Stimulated activated CD4-positive, alpha-beta T cell treated with anti-CD3 and anti-CD28 coated beads, TNF-alpha, amount 100 ng/mL, for 48 hours (primary cell): Measurements from ENCODE around the gene AOX1.
"Not testable (repeated sequence)": the region's sequence is repeated elsewhere in the genome, so short reads cannot be mapped to it uniquely, and the experiment has no call there.

Experiments used
- DNase-seq, 3 donors: peaks; one replicate each; pipeline ENCODE4 v3.0.0-alpha.2; 2020; ENCODE audit warnings: low read depth in 3 of 3

AOX1 gene

DNA sequence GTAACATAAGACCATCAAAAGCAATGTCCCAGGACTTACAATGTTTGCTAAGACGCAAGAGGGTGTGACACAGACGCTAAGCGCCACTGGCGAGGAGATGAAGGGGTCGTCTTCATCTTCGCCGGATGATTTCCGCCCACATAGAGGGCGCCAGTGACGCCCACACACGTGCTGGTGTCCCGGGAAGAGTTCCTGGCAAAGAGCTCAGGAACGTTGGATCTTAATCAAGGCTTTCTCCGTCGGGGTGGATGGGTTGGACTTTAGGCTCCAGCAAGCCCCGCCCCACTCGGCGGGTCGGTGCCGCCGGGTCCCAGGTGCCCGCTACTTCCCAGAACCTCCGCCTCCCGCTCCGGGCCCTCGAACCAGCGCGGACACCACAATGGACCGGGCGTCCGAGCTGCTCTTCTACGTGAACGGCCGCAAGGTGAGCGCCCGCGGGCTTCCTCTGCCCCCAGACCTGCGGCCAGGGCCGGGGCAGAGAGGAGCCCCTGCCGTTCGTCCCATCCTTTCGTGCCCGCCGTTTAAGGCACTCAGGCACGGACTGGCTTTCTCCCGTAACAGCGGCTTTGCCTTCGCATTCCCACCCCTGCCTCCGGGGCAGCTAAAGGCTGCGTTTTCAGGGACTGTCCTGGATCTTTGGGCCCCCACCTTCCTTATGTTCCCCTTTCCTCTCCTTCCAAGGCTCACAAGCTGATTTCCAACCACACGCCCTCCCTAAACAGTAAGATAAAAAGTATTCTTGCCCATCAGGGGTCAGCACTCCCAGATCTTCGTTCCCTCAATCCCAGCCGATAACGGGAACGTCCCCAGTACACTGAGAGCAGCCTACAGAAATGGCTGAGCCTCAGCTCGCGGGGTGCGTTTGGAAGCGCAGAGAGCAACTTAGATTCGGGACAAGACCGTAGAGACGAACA, at the start of gene AOX1:
TSS of gene AOX1 (plus strand) at position 285 of the 914 bp plus-strand sequence. CDS start at position 380, 95 bp downstream.
- DNase-seq: no peak

DNA sequence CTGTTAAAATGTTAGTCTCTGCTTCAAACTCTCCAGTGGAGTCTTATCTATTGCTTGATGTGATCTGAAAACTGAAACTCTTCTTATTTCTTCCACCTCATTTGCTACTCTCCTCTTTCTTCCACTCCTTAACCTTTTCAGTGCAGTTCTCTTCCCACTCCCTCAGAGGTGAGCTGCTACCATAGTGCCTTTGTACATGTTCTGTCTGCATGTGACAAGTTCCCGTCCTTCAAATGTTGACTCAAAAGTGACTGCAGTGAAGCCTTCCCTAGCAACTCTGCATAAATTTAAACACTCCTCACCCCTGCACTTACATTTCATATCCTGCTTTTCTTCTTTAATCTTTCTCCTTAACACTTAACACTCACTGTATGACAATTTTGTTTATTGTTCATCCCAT, 47.7 kb upstream of the AOX1 start:
- DNase-seq: no peak

DNA sequence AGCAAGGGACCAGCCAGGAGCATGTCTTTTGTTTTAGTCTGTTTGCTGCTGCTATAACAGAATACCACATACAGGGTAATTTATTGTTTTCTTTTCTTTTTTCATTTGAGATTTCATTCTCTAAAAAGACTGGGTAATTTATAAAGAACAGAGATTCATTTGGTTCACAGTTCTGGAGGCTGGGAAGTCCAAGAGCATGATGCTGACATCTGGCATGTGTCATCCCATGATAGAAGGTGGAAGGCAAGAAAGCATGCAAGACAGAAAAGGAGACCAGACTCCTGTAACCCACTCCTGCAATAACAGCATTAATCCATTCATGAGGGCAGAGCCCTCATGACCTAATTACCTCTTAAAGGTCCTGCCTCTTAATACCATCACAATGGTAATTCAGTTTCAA, 45.0 kb upstream of the AOX1 start:
- DNase-seq: no peak

DNA sequence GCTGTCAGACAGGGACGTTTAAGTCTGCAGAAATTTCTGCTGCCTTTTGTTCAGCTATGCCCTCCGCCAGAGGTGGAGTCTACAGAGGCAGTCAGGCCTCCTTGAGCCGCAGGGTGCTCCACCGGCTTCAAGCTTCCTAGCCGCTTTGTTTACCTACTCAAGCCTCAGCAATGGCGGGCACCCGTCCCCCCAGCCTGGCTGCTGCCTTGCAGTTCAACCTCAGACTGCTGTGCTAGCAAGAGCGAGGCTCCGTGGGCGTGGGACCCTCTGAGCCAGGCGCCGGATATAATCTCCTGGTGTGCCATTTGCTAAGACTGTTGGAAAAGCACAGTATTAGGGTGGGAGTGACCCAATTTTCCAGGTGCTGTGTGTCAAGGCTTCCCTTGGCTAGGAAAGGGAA, 19.2 kb upstream of the AOX1 start:
- not testable (repeated sequence) for DNase-seq

DNA sequence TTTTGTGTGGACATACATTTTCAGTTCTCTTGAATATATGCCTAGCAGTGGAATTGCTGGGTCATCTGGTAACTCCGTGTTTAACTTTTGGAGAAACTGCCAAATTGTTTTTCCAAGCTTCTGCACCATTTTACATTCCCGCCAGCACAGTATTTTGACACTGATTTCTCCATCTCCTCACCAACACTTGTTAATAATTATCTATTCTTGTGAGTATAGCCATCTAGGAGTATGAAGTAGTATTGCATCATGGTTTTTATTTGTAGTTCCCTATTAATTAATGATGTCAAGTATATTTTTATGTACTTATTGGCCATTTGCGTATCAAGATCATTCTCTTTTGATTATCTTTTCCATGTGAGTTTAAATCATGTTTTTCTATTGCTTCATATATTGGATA, 17.9 kb upstream of the AOX1 start:
- DNase-seq: no peak

DNA sequence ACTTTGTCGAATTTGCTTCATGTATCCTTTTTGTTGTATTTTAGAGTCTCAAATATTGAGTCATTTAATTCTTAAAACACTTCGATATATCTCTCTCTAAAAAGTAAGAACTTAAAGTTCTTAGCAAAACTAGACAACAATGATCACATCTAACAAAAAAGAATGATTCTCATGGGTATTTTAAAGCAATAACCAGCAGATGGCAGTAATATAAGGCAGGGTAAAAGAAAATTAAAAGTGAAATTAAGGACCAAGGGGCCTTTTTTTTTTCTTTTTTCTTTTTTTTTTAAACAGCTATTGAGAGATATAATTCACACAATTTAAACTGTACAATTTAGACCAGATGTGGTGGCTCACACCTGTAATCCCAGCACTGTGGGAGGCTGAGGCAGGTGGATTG, 9.9 kb upstream of the AOX1 start:
- DNase-seq: no peak

DNA sequence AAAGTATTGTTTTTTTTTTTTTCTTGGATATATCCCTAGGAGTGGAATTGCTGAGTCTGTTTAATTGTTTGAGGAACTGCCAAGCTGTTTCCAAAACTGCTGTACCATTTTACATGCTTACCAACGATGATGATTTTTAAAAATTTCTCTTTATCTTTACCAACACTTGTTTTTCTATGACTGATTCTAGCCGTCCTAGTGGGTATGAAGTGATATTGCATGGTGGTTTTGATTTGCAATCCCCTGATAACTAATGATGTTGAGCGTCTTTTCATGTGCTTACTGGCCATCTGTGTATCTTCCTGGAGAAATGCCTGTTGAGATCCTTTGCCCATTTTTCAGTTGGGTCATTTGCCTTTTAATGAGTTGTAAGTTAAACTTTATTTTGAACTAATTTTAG, 8.8 kb upstream of the AOX1 start:
- no peak for DNase-seq

DNA sequence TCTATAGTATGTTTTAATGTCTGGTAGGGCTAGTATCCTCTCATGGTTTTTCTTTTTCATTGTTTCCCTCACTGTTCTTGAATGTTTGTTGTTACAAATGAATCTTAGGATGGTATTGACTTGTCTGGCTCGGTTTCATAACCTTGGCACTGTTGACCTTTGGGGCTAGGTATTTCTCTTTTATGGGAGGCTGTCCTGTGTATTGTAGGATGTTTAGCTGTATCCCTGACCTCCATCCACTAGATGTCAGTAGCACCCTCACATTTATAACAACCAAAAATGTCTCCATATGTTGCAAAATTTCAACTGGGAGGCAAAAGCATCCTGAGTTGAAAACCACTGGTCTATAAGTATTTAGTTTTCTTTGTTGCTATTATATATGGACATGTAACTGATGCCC, 7.0 kb upstream of the AOX1 start:
- no peak for DNase-seq

DNA sequence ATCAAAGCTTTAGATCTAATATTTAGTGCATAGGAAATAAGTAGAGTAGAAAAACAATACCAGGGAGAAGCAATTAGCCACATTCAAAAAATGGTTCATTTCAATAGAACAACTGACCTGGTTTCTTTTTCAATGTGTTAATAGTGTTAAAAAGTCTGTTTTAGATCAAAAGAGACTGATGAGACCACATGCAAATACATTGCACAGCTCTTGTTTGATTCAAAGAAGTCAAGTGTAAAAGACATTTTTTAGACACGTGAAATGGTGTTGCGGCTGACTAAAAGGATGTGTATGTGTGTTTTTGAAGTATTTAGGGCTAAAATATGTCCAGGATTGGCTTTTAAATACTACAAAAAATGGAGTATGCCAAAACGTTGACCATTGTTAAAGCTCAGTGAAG, 1.2 kb upstream of the AOX1 start:
- no peak for DNase-seq

DNA sequence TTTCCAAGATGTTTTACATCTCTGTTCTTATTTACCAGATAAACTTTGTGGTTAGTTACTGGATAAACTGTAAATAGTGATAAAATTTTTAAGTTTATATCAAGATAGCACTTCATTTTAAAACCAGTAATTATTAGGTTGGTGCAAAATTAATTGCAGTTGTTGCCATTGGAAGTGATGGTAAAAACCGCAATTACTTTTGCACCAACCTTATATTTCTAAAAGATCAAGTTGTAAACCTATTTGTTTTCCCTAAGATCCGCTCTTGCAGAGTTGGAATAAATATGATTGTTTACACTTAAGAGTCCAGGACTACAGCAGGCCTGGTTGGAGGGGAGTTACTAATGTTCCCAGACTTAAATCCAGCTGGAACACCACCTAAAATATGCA, 479 bp upstream of the AOX1 start:
- no peak for DNase-seq

DNA sequence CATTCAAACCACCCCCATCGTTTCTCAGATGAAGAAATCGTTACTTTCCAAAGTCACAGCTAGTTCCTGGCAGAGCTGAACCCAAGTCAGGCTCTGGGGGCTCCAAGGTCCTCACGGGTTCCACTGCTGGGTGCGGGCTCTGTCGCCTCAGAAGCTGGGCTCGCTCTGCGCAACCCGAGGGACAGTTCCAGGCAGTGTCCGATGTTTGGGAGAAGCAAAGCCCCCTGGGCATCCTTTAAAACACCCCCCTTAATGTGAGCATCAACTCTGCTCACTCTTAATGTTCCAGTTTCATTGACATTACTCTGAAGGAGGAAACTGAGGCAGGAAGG, 796 bp downstream of the AOX1 start:
- no peak for DNase-seq

DNA sequence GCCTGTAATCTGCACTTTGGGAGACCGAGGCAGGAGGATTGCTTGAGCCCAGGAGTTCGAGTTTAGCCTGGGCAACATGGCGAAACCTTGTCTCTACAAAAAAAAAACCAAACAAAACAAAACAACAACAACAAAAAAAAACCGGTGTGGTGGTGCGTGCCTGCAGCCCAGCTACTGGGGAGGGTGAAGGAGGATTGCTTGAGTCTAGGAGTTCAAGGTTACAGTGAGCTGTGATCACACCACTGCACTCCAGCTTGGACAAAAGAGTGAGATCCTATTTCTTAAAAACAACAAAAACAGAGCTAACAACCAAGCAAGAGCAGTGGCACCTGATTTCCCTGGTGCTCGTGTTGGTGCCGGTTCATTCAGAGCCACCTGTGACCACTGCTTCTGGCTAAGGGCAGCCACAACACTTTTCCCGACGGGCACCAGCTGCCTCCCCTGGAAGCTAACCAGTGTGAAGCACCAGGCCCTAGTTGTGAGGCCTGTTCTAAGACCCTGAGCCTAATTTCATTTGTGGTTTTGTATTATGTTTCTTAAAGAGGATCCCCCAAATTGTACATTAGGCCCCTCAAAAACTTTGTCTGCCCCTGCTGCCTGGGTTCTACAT, 1.3 kb downstream of the AOX1 start:
- DNase-seq: no peak

DNA sequence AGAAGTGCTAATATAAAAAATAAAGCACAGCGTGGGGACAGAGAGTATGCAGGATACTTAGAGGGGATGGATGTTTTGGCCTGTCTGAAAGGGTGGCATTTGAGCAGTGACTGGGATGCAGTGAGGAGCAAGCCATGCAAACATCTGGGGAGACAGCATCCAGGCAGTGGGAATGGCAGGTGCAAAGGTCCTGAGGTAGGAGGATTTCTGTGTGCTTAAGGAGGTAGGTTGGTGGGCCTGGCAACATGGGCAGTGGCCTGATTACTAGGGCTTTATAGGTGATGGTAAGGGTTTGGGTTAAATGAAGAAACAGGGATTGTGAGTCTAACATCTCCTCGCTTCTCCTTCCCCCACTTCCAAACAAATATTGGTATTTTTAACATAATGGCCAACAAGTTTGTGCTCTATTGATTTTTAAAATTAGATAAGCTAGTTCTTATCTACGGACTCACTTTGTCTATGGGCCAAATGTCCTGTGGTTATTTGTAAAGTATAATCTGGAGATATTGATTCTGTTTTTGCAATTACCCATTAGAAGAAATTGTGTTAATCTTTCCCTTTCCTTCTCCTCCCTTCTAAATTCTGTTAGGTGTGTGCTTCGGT, 2.4 kb downstream of the AOX1 start:
- no peak for DNase-seq

DNA sequence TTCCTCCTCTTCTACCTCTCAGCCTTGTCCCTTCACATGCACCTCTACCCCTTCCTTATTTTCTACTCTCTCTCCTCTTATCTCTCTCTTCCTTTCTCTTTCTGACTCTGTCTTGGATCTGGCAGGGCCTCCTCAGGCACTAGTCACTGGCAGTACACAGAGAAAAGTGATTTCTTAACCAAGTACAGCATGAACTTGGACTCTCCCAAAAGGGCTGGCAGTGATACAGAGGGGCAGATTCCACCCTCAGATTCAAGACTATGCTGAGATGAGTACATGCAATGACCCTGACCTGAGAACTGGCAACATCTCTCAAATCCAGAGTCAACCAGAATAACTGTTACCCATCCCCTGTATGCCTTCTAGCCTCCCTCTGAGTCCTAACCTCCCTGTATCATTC, 4.3 kb downstream of the AOX1 start:
- DNase-seq: no peak

DNA sequence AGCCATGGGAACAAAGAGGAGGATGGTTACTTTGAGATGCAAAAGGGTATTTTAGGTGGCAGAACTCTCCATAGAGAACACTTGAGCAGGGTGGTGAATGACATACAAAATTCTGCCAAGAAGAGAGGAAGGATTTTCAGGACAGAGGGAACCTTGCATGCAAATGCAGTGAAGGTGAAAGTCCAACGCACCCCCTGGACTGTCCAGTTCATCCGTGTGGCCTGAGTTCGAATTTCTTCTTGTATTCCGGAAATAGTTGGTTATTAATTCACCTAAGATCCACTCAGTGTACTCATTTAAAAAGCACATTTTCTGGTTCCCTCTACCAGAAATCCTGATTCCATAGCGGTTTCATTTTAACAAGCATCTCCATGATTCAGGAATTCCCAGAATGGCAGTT, 5.5 kb downstream of the AOX1 start:
- DNase-seq: no peak

DNA sequence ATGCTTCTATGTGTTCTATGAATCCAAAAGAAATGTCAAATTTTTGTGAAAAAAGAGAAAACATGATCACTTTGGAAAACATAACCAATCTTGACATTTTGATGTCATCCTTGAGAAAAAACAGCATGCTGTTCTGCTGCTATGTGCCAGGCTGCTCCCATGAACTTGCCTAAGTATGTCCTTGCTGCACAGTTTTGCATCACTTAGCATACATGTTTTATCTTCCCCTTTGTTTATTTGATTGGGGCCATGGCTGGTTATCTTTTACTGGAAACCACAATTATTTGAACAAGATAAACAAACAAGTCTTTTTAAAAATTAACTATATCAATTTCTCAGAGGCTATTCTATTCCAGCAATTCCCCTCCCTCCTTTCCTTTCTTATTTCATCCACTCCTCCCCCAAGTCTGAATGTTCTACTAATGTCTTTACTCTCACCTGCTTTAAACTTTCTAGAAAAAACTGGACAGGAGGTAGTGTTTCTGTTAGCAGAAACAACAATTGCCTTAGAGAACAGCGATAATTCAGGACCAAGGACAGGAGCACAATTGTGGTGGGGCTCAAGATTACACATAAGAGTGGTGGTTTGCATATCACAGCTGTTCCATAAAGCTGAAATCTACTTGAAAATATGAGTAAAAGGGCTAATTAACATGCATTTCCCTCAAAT, 6.7 kb downstream of the AOX1 start:
- no peak for DNase-seq

DNA sequence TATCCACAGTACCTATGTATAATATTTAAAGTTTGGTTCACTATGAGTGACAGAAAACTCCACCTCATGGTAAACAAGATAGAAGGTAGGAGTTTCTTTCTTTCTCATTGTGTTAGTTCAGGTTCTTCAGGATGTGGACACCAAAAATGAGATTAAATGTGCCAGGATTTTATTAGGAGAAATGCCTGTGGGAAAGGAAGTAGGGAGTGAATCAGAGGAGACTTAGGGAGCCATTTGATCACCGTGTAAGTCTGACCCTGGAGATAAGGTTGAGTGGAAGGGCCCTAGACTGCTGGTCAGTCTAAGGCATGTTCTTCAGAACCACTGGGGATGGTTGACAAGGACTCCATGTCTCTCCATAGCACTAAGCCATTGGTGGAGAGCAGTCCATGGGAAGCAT, 8.1 kb downstream of the AOX1 start:
- no peak for DNase-seq

DNA sequence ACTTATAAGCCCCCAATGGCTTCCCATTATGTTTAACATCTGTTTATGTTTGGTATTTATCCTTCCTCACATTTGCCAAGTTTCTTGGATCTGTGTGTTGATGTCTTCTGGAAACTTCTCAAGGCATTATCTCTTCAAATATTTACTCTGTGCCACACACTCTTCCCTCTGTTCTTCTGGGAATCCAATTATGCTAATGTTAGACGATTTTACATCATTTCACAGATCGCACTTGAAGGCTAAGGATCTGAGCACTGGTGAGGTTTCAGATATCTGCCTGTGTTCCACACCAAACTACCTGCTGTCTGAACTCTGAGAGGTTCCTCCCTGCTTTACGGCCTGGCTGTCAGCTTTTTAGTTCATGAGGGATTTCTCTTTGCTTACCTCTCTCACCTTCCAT, 10.1 kb downstream of the AOX1 start:
- DNase-seq: no peak

DNA sequence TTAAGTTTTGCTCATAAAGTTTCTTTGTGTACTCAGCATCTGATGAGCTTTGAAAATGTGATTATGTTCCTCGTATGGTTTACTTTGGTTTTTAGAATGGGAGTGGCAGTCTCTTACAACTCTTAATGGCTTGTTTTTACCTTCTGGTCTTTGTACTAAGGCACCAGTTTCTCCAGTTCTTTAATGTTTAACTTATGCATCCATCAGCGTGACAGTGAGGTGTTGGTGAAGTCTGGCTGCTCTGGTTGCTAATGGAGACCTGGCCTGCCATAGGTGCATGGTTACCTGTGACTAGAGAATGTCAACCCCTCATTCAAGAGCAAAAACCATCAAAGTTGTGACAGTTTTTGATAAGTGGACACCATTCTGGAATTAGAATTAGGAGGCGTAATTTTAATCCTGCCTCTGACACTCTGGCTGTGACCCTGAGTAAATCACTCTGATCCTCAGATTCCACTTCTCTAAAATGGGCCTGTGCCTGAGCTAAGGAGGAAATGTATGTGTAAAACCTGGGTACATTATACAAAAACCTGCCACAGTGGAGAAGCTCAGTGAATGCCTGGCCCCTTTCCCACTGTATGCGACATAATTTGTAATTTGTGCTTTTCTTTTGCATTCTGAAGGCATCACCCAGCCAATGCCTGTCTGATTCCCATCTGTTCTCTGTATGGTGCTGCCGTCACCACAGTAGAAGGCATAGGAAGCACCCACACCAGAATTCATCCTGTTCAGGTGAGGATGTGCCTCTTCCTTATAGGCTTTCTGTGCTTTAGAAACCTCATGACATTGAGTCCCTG, 11.2 kb downstream of the AOX1 start:
- DNase-seq: no peak

DNA sequence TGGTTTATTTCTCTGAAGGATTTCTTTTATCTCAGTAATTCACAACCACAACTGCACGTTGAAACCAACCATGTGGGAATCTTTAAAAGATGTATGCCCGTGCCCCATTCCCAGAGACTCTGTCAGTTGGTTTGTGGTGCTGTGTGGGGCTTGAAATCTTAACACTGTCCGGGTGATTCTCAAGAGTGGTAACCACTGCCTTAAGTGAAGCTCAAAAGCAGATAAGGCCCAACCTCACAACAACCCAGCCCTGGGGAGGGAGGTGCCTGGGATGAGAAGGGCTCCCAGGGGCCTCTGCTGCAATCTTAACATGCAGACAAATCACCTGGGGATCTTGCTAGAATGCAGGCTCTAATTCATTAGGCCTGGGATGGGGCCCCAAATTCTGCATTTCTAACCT, 13.4 kb downstream of the AOX1 start:
- no peak for DNase-seq

DNA sequence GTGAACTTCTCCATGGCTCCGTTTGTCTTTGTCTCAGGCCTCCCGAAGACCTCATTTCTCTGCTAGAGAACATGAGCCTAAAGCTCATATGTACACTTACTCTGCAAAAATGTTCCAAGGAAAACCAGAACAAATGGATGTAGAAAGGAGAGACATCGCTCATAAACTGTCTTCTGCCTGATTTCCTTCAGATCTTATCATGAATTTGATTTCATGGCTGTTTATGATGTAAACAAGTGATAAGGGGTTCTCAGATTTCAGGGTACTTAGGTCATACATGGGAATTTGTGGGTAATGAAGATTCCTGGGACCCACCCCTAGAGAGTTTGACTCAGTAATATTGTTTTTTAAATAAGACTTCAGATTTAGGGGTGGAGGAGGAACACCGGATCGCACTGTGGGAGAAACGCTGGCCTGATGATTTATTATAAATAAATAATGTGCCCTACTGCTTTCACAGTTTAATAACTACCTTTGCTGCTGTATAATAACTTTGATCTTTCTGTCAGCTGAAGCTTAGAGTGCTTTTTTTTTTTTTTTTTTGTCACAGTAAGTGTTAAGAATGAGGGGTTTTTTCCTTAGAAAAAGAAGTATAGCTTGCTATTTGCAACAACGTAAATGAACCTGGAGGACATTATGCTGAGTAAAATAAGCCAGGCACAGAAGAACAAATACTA, 14.9 kb downstream of the AOX1 start:
- DNase-seq: no peak
